Peyer's patch (tissue), 4 donors: ENCODE measurements around the gene HOXA11.

Source experiments
- POLR2A ChIP-seq, 2 donors: fragments of 450-650 bp; IDR thresholded peaks; one replicate each; pipeline ENCODE4 v1.5.1; 2017; ENCODE audit warnings: antibody characterized with exemption in 2 of 2, mild to moderate bottlenecking in 2 of 2, moderate library complexity in 2 of 2
- TF ChIP-seq, protein P1 (sequence below), 6 experiments: fragments of 450-650 bp in 4 of 6; fragments of 200-600 bp in 2 of 6; sonication (generic) in 1 of 6; IDR thresholded peaks; one replicate each; pipeline ENCODE4 v1.5.1; 2017 to 2019; ENCODE audit warnings: antibody characterized with exemption in 6 of 6, mild to moderate bottlenecking in 3 of 6, moderate library complexity in 1 of 6

DNA sequence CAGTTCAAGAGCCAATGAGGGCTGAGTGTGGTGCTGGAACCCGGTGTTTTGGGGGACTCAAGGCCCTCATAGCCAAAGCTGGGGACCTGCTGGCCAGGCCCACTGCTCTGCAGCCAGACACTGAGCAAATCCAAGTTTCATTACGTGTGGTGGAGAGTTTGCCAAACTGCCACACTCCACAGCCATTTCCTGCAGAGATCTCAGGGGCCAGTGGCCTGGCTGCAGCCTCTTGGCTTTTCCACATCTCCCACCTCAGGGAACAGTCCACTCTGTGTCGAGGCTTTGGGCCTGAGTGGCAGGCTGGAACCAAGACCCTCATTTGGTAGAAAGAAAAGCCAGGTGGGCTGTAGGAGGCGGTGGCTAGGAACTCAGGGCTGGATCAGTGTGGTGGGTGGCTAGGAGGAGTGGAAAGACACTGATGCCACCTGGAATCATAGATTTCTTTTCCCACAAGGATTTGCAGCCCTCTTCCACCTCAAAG is 3.2 kb downstream of the HOXA11 start:
- TF ChIP-seq, protein P1, sequence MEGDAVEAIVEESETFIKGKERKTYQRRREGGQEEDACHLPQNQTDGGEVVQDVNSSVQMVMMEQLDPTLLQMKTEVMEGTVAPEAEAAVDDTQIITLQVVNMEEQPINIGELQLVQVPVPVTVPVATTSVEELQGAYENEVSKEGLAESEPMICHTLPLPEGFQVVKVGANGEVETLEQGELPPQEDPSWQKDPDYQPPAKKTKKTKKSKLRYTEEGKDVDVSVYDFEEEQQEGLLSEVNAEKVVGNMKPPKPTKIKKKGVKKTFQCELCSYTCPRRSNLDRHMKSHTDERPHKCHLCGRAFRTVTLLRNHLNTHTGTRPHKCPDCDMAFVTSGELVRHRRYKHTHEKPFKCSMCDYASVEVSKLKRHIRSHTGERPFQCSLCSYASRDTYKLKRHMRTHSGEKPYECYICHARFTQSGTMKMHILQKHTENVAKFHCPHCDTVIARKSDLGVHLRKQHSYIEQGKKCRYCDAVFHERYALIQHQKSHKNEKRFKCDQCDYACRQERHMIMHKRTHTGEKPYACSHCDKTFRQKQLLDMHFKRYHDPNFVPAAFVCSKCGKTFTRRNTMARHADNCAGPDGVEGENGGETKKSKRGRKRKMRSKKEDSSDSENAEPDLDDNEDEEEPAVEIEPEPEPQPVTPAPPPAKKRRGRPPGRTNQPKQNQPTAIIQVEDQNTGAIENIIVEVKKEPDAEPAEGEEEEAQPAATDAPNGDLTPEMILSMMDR (IDR thresholded peaks at IDR 0.05) = no peak
- no peak for TF ChIP-seq POLR2A (IDR thresholded peaks at IDR 0.05)
